K562 (cell line): Measurements from ENCODE around the gene ARHGAP23. TPM values are rescaled to one million over a fixed set of nuclear protein-coding genes. Genes with fewer than 3 reads are reported as not detected.

Experiments used
- ATAC-seq: fragments of 200-7000 bp; cut with Tn5 transposase; 3 replicates; pipeline ENCODE4 v1.9.1; 2020; ENCODE audit warnings: moderate library complexity
- BruUV-seq: library from RNA; stranded (reverse); fragments of 400-500 nt; replicated peaks from 2 replicates; lab custom pipeline; 2021; lab: Mats Ljungman, UMichigan
- CTCF ChIA-PET: fragments of 300-600 bp; formaldehyde crosslinking; extraction: SDS; loops from one replicate; lab custom pipeline; 2021; ENCODE audit warnings: low intra/inter-chr PET ratio; lab: Yijun Ruan, JAX
- POLR2A ChIA-PET: fragments of 300-600, 350-650 bp; sonication (Branson Sonifier 250); formaldehyde crosslinking; extraction: SDS; loops from one replicate; lab custom pipeline; 2021; ENCODE audit warnings: antibody characterized with exemption, inconsistent platforms; lab: Yijun Ruan, JAX
- DNase-seq, 4 experiments: peaks; one replicate each; pipeline versions ENCODE4 v3.0.0 to v3.0.0-alpha.2; 2011 to 2018; ENCODE audit warnings: low spot score in 3 of 4, mixed read lengths in 3 of 4; ENCODE audit errors: extremely low read depth in 1 of 4
- FAIRE-seq: peaks from 2 replicates; lab custom pipeline; 2011; peaks lifted over from hg19 to GRCh38; lab: Jason Lieb, UNC
- H2AFZ ChIP-seq: 2 replicates; pipeline ENCODE4 v1.6.0; 2011; ENCODE audit warnings: low read depth, low read length, control low read depth, inconsistent platforms
- H3K27ac ChIP-seq: fragments of 200-600 bp; 3 replicates; pipeline ENCODE4 v1.8.0; 2011; ENCODE audit warnings: low read depth, mild to moderate bottlenecking, control low read depth, inconsistent platforms, low read length, moderate library complexity, mixed read lengths; ENCODE audit errors: extremely low read depth
- H3K27me3 ChIP-seq, 2 experiments: fragments of 300-600 bp in 1 of 2; 2 replicates in 1 of 2; 3 replicates in 1 of 2; pipeline versions ENCODE4 v1.6.0 to v1.8.0; 2011; ENCODE audit warnings: inconsistent platforms in 2 of 2, low read length in 2 of 2, mild to moderate bottlenecking in 1 of 2, mixed read lengths in 1 of 2, moderate library complexity in 1 of 2; ENCODE audit not compliant: control insufficient read depth in 2 of 2, insufficient read depth in 2 of 2
- H3K36me3 ChIP-seq: fragments of 300-600 bp; 3 replicates; pipeline ENCODE4 v1.8.0; 2011; ENCODE audit warnings: mild to moderate bottlenecking, low read length, inconsistent platforms; ENCODE audit not compliant: control insufficient read depth, insufficient read depth
- H3K4me1 ChIP-seq, 2 experiments: fragments of 200-600 bp in 1 of 2; replicated peaks in 1 of 2; 2 replicates in 1 of 2; 3 replicates in 1 of 2; pipeline versions ENCODE4 v1.5.1 to v1.8.0; 2011; ENCODE audit warnings: inconsistent platforms in 2 of 2, low read length in 2 of 2, mild to moderate bottlenecking in 1 of 2, mixed read lengths in 1 of 2, moderate library complexity in 1 of 2; ENCODE audit not compliant: control insufficient read depth in 2 of 2, insufficient read depth in 2 of 2
- H3K4me2 ChIP-seq: 2 replicates; pipeline ENCODE4 v1.6.1; 2011; ENCODE audit warnings: low read length, control low read depth, inconsistent platforms, mixed read lengths; ENCODE audit not compliant: insufficient read depth
- H3K4me3 ChIP-seq: fragments of 200-600 bp; sonication (generic), shearing (Covaris generic); 2 replicates; pipeline ENCODE4 v1.5.1; 2016; ENCODE audit warnings: control low read depth, inconsistent platforms
- H3K79me2 ChIP-seq: fragments of 200-600 bp; 3 replicates; pipeline ENCODE4 v1.8.0; 2011; ENCODE audit warnings: low read length, inconsistent platforms; ENCODE audit not compliant: control insufficient read depth, insufficient read depth
- H3K9ac ChIP-seq, 2 experiments: 2 replicates each; pipeline versions ENCODE4 v1.6.0 to v1.6.1; 2011; ENCODE audit warnings: low read depth in 2 of 2, low read length in 2 of 2, control low read depth in 1 of 2, inconsistent platforms in 1 of 2, mild to moderate bottlenecking in 1 of 2, mixed read lengths in 1 of 2; ENCODE audit not compliant: insufficient read depth in 1 of 2
- H3K9me1 ChIP-seq: one replicate; pipeline ENCODE4 v1.6.0; 2011; ENCODE audit warnings: inconsistent platforms, mild to moderate bottlenecking, low read length, moderate library complexity; ENCODE audit not compliant: control insufficient read depth, insufficient read depth
- H3K9me3 ChIP-seq: replicated peaks from 2 replicates; pipeline ENCODE4 v1.5.1; 2011; ENCODE audit warnings: low read depth, low read length, inconsistent platforms; ENCODE audit not compliant: control insufficient read depth, insufficient read depth
- H4K20me1 ChIP-seq: replicated peaks from 2 replicates; pipeline ENCODE4 v1.6.1; 2011; ENCODE audit warnings: low read length, inconsistent platforms, mixed read lengths; ENCODE audit not compliant: control insufficient read depth, insufficient read depth
- RBBP5 ChIP-seq: fragments of 200-600 bp; sonication (generic); IDR thresholded peaks from 2 replicates; pipeline ENCODE4 v1.6.1; 2012; ENCODE audit warnings: borderline replicate concordance, mild to moderate bottlenecking, low read length, control low read depth, inconsistent platforms; ENCODE audit not compliant: insufficient read depth, poor library complexity, severe bottlenecking
- SRSF9 ChIP-seq: fragments of 200-400 bp; formaldehyde crosslinking; IDR thresholded peaks from 2 replicates; pipeline ENCODE4 v1.6.1; 2017; ENCODE audit warnings: low read depth, low read length, borderline replicate concordance
- XRCC4 ChIP-seq: IDR thresholded peaks from one replicate; pipeline ENCODE4 v1.6.1; 2011; ENCODE audit not compliant: insufficient read depth, insufficient read length; ENCODE audit errors: extremely low read depth
- WGBS: fragments of 100-300 bp; shearing (Covaris generic); methylation state at CpG from one replicate; pipeline ENCODE4 v1.1.6; 2016; ENCODE audit warnings: low coverage, mixed read lengths; ENCODE audit not compliant: insufficient coverage; ENCODE audit errors: missing lambda C conversion rate; 5-methylcytosine and 5-hydroxymethylcytosine counted together
- in situ Hi-C: fragments of 300-500 bp; cut with MboI; formaldehyde crosslinking; loops from 4 replicates; pipeline ENCODE4 v1.15.0; 2018; ENCODE audit warnings: inconsistent platforms, mixed read lengths
- intact Hi-C: fragments of 100-400 bp; cut with micrococcal nuclease; formaldehyde crosslinking; loops from 2 replicates; pipeline ENCODE4 v1.14.2; 2022
- polyA plus RNA-seq, 8 experiments: library from polyadenylated mRNA; depleted of rRNA in 4 of 8; stranded (reverse) in 5 of 8; unstranded in 3 of 8; fragments of >200 nt; fragmentation: Nextera tagmentation in 2 of 8; fragmentation: Illumina TruSeq in 1 of 8; extraction: Ambion mirVana in 2 of 8; extraction: Trizol in 1 of 8; gene quantifications; 2 replicates each; pipeline versions ENCODE4 v1.2.1 to v1.2.3, GENCODE V29; 2011 to 2014; ENCODE audit warnings: inconsistent platforms in 1 of 8, missing spikeins in 1 of 8
- total RNA-seq, 7 experiments: library from RNA; depleted of rRNA in 6 of 7; stranded (reverse); fragments of >200 nt in 6 of 7; fragmentation: Illumina TruSeq in 2 of 7; extraction: Trizol in 2 of 7; gene quantifications; 2 replicates each; pipeline versions ENCODE4 v1.2.1 to v1.2.3, GENCODE V29; 2011 to 2021; ENCODE audit warnings: low replicate concordance in 1 of 7

The ARHGAP23 gene
- total and polyA plus RNA-seq, 9 of the 15 experiments (the other 6 are each of a cell fraction or from before 2014, with no cell fraction given), result 0.01 to 2.7 (median 0.70) TPM

DNA sequence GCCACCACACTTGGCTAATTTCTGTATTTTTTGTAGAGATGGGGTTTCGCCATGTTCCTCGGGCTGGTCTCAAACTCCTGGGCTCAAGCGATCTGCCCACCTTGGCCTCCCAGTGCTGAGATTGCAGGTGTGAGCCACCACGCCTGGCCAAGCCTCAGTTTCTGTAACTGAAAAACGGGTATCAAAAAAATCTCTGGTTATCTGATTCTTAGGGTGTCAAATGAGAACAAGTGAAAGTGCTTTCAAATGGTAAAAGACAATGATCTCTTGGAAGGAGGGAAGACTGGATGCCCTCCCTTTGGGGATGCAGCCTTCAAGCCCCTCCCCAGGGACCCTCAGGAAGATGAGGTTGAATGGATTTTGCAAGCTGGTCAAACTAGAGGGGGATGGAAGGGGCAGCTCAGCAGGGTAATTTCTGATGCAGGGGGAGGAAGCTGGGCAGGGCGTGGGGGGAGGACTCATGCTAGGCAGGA, 22.3 kb downstream of the ARHGAP23 start:
- intact Hi-C loops, result no loop called here
- no peak for DNase-seq
- Histone ChIP-seq H3K4me2 (no peak overlapping the region), H3K9me3 (no peaks in the 10 kb centered on the region), H3K36me3 (no peaks in the 10 kb centered on the region), H4K20me1 (peaks cover 10% of the 10 kb centered on the region), H3K79me2 (no peaks in the 10 kb centered on the region), H3K4me3 (no peak overlapping the region), H3K27ac (no peak overlapping the region), H2AFZ (no peak overlapping the region), H3K9ac (no peak overlapping the region), H3K27me3 (peaks cover 5 to 60% of the 10 kb centered on the region in 2 experiments; a peak in 2 of 5 replicates), H3K9me1 (no peaks in the 10 kb centered on the region)
- in situ Hi-C loops, result no loop called here
- CTCF ChIA-PET, result no interaction called here
- WGBS, result 9% methylated on average over 5 of the region's 6 CpGs
- BruUV-seq, result no TSS peak
- POLR2A ChIA-PET, result interaction anchor here (2.2 kb wide), 1 partner anchor 10 kb away, joined by 5 read pairs; no protein-coding TSS in a partner anchor
- TF ChIP-seq RBBP5 (no peak), XRCC4 (no peak), SRSF9 (no peak)
- TF ChIP-seq, all 486 proteins: peak for 0
- FAIRE-seq (no peak), ATAC-seq (no peak)
- peaks cover 6 to 17% of the 10 kb centered on the region in 2 experiments; a peak in 4 of 5 replicates for H3K4me1 ChIP-seq
